GM18499 (cell line): Measurements from ENCODE around the gene SKAP1.

ENCODE experiments used
- ATAC-seq: cut with Tn5 transposase; IDR thresholded peaks from one replicate; pipeline ENCODE4 v1.9.1; 2021; ENCODE audit warnings: moderate number of reproducible peaks; ENCODE audit not compliant: insufficient read depth, unreplicated experiment

The SKAP1 gene

DNA sequence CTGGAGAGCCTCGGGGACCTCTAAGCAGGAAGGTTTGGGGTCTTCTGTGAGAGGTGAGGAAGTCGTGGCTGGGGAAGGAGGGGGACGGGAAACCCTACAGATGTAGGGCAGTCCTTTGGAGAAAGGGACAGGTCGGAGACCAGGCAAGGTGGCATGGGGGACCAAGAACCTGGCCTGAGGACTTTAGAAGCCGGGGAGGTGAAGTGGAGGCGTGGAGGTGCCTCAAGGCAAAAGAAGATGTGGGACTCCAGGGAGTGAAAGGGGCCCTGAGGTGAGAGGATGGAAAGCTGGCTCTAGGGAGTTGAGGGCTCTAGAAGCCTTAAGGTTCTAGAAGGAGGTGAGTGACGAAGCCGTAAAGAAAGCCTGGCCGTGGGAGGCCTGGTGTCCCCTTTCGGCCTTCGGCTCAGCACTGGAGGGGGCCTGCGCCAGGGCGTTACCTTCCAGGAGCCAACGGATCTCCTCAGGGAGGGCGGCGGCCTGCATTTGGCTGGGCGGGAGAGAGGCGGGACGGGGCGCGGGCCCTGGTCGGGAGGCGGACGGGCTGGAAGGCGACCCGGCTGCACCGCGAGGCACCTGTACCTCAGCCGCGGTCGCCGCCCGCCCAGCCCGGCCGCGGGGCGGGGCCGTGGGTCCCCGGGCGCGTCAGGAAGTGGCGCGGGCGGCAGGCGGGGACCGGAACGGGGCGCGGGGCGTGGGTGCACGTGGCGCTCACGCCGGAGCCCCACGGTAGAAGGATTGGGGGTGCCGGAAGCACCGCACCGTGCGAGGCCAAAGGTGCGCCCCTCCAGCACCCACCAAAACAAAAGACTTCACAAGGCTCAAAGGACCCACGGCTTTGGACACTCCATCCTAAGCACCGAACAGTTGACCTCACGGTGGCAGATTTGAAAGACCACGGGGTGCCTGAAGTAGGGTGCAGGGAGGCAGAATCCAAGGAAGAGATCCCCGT, at the start of gene SKAP1:
SKAP1 (minus strand) TSS at position 577 of the 949 bp plus-strand sequence.
- ATAC-seq = no peak

DNA sequence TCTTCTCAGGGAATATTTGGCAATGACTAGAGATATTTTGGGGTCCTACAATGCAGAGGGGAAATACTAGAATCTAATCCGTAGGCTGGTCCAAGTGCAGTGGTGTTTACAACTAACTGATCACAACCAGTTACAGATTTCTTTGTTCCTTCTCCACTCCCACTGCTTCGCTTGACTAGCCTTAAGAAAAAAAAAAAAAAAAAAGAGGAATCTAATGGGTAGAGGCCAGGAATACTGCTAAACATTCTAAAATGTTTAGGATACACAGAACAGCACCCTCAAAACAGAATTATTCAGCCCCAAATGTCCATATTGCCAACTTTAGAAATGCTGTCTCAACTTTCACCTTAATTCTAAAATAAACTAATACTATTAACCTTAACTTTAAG, 49.0 kb upstream of the SKAP1 start:
- no peak for ATAC-seq

DNA sequence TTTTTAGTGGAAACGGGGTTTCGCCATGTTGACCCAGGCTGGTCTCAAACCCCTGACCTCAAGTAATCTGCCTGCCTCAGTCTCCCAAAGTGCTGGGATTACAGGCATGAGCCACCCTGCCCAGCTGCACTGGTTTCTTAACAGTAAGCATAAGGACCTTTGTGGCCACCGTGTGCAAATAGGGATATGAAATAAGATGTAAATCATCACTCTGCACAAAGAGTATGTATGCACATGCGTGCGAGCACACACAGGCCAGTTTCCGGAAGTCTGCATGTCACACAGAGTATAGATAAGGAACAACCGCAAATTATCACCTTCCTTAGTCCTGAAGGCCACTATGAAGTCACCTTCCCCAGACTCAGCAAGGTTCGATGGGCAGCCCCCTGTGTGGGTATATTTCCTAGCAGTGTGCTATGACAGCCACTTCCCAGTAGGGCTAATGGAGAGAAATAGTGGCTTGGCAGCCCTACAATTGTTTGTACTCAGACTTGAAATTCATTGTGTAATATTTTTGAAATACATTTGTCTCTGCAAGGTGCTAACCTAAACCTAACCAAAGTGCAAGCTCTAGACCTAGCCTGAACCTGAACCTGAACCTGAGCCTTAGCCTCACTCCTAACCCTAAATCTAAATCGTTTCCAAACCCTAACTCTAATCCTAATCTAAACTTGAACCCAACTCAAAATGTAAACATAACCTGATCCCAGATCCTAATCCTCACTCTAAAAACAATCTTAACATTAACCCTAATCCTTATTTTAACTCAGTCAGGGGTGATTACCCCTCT, 48.4 kb upstream of the SKAP1 start:
- ATAC-seq = peak; percentile 74

DNA sequence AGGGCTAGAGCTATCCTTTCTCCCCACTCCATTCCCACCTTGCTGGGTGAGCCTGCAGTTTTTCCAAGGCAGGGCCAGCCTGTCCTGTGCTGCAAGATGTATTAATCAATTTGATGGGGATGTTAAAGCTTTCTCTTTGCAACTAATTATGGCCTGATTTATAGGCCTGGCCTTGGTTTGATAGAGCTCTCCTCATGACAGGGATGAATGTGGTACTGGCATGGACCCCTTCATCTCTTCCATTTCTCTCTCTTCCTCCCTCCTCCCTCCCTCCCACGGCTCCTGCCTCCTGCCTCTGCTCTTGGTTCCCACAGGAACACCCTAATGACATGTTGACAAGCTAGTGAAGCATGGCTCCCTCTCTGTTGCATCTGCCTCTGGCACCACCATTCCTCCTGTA, 47.2 kb upstream of the SKAP1 start:
- no peak for ATAC-seq

DNA sequence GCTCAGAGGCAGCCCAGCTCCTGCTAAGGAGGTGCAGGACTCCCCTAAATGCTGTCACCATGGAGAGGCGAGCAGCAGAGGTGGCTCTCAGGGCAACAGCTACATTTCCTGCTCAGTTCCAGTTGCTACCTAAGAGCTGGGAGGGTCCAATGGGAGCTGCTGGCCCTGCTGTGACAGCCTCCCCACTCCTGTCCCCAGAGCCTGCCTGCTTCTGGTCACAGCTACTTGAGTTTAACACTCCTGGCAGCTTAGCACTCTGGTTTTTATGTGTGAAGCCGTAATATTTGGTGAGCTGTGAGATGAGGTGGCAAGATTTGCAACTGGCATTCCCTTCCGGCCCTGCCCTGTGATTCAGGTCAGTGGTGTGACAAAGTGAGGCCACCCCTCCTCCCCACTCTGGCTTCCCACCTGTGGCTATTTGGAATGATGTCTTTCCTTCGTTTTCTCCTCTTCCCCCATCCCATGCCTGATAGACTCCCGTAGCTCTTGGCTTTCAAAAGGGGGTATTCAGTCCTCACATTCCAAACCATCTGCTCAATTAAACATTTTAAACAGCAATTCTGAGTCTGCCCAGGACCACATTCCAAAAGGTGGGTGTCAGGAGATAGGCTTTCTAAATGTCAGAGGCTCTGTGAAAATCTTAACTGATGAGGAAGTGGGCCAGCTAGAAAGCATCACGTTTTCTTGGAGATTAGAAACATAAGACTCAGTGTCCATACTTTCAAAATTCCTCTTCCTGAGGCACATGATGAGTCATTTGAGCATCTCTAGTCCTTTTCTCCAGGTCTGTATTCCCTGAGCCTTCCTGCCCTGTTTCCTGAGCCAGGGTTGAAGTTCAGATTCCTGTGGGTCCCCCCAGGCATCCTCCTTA, 42.6 kb upstream of the SKAP1 start:
- no peak for ATAC-seq

DNA sequence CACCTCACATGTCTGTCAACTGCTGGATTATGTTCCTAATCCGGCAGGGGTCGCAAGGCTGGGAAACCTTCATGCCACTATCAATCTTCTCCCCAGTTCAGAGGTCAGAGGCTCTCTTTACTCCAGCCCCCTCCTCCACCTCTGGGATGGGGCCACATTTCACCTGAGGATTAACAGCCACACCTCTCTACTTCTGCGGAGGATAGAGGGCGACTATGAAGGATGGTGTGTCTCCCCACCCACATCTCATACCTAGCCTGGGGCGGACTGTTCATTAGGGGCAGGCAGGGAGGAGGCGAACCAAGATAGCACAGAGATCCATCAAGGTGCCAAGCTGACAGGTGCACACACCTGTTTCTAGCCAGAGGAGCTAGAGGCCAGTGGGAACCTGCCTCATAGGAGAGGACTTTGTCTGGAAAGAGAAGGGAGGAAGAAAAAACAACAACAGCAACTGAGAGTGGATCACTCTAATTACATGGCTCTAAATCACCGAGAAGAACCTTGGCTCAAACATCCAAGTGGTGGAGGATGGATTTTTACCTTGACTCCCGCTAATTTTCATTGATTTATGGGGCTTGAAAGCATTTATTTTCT, 41.9 kb upstream of the SKAP1 start:
- no peak for ATAC-seq

DNA sequence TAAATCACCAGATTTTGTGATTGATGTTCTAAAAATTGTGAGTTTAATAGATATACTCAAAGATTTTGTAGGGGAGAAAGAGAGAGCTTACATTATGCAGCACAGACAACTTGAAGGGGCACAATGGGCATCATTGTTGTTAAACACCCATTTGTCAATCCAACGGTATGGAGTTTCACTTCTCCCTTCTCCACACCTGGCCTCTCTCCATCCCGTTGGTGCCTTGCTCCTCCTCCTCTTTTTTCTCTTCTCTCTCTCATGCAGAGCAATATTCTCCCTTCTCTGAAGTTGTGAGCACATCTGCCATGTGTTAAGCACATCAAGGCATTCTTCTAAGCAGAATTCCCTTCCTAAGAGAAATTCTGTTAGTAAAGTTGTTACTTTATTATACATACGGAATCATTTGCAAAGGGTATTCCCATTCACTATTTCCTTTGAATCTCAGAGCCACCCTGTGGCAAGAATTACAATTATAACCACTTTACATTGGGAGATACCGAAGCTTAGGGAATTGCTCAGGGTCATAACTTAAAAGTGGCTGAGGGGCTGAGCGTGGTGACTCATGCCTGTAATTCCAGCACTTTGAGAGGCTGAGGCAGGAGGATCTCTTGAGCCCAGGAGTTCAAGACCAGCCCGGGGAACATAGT, 40.5 kb upstream of the SKAP1 start:
- no peak for ATAC-seq

DNA sequence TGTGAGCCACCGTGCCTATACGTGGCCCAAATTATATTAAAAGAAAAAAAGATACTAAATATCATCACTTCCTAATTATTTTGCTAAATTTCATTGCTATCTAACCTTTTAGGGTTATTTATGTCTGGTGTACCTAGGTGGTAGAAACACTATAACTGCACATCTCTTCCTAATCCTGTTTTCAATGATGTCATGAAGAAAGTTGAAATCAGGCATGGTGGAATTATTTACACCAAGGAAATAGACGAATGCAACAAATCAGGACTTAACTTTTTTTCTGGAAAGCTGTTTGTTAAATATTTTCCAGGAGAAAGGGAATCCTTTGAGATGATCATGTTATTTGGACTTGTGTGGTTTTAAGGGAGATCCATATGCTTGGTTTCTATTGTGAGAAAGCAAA, 39.2 kb upstream of the SKAP1 start:
- ATAC-seq = no peak

DNA sequence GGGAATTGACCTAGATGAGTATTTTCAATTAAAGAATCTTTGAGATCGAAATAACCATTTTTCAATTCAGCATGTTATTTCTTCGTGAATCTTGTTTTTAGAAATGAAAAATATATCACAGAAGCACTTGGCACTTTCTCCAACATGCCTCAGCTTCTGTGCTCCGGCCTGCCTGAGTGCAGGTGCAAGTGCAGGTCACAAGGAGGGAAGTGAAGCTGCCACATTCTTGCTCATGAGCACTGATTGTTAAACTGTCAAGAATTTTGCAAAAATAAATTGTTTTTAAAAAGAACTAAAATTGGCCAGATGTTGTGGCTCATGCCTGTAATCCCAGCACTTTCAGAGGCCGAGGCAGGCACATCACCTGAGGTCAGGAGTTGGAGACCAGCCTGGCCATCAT, 38.3 kb upstream of the SKAP1 start:
- no peak for ATAC-seq

DNA sequence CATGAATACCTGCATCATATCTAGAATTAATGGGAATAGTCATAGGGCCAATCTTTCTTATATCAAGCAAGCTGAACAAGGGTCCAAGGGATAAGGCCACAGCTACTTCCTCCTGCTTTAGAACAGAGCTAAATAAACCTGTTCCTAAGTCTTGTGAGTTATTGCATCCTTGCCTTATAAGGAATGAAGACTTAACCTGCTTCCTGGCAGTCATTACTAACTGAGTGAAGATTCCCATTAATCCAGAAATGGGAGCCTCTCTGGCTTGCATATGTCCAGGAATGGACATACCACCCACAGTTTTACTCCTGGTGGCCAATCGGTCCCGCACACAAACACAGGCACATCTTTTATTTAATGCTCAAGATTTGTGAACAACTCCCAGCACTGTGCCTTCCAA, 35.9 kb upstream of the SKAP1 start:
- ATAC-seq = no peak

DNA sequence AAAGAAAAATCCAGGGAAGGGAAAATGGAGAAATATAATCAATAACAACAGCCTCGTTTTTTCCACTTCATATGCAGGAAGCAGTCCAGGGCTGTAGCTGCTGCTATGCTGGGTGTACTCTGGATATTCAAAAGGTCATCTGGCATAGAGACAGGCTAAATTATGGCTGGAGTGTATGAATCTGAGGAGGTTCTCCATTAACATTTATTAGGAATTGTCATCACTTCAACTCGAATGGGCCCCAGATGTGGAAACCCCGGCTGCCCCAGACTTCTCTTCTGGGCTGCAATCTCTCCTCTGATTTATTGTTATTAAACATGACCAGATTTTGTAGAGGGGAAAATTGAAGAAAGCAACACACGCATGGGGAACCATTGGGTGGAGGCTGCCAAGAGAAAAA, 33.5 kb upstream of the SKAP1 start:
- ATAC-seq = no peak

DNA sequence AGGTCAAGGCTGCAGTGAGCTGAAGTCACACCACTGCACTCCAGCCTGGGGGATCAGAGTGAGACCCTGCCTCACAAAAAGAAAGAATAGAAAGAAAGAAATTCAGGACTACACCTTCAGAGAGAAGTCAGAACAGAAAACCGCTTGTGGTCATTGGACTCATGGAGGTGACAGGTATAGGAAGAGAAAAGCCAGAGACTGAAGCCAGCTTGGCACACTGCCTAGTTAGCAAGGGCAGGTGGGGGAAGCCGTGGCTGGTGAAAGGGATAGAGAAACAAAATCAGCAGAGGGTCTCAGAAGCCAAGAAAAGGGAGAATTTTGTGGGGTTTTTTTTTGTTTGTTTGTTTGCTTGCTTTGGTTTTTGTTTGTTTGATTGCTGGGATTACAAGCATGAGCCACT, 32.9 kb upstream of the SKAP1 start:
- ATAC-seq = no peak

DNA sequence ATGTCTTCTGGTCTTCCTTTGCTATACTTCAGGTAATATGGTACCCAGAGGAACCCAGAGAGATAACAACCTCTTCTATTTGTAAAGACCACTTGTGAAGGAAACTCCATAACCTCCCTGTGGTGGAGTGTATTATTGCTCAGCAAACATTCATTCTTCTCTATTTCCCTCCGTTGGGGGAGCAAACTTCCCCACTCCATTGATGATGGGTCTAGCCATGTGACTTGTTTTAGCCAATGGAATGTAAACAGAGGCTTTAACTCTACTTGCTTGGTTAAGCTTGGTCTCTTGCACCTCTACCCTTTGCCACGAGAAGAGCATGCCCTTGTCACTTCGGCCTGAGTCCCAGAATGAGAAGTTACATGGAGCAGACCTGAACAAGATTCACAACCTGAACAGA, 30.0 kb upstream of the SKAP1 start:
- ATAC-seq = no peak

DNA sequence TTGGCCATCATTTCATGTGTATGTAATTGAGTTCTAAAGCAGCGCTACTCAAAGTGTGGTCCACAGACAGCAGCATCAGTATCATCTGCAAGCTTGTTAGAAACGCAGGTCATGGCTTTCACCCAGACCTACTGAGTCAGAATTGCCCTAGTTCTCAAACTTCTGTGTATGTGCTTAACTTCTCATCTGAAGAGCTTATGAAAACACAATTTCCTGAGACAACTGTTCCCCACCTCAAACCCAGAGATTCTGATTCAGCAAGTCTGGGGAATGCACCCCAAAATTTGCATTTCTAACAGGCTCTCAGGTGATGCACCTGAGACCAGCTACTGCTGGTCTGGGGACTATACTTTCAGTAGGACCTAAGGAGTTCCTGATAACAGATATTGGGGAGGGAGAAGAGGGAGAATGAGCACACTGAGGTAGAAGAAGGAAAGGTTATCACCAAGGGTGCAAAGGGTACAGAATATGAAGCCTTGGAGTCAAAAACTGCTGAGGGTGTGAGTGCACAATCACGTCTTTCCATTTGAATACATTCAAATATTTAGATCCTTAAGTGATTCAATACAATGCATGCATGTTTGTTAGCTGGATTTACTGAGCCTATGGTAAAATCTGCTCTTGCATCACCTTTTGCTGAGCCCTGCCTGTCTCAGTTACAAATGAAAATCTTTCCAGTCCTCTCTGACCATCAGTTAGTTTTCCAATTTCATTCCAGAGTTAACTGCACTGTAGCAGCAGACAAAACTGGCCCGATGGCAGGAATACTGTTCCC, 29.2 kb upstream of the SKAP1 start:
- no peak for ATAC-seq

DNA sequence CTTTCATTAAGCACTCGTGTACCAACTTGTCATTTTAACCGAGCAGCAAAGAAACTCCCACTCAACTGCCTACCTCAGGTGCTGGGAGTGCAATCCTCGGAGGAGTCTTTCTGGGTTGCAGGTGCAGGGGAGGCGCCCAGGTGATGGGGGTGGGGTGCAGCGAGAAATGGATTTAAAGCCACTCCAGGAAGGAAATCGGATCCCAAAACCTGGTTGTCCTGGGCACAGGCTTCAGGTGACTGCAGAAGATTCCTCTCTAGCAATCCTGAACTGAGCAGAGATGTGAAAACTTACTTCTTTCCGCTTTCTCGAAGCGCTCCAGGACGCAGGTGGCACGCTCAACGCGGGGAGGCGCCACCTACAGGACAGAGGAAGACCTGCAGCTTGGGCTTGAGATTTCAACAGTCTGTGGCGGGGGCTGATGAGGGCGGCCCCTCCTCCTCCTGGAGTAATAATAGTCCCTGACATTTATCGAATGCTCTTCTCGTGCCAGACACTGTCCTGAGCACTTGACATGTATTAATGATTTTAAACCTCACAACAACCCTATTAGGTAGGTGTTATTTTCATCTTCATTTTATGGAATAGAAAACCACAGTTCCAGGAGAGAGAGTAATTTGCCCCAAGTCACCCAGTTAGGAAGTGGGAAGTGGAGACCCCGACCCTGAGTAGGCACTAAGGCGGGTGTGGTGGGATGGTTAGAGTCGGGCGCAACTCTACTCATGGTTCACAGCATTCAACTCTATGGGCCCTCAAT, 27.2 kb upstream of the SKAP1 start:
- ATAC-seq = no peak

DNA sequence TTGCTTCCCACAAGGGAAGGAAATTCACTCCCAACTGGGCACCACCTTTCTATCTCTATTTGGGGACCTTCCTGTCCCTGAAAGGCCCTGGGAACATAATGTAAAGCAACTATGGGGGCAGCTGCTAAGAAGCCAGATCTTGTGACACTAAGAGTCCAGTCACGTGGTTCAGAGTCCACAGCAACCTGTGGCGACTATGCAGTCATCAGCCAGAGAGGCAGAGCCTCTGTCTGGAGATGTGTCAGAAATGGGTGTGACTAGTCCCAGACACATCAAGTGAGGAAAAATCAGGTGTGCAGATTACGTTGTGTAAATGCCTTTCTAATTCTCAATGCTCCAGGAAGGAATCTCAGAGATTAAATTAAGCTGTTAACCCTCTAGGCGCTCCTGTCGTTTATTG, 26.6 kb upstream of the SKAP1 start:
- ATAC-seq = no peak

DNA sequence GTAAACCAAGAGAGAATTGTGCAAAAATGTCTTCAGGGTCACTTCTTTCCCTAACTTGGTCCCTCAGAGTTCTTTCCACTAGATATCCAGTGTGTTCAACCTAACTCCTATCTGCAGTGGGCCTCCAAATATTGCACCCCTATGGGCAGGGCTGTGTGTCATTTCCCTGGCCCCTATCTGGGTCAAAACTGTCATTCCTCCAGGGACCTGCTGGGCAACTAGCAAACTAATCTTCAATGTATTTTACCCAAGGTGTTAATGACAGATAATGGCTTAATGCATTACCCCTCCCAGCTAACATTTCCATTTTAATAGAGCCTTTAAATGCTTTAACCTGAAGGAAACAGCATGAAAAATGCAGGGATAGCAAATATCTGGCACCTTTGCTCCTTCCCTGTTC, 25.8 kb upstream of the SKAP1 start:
- no peak for ATAC-seq

DNA sequence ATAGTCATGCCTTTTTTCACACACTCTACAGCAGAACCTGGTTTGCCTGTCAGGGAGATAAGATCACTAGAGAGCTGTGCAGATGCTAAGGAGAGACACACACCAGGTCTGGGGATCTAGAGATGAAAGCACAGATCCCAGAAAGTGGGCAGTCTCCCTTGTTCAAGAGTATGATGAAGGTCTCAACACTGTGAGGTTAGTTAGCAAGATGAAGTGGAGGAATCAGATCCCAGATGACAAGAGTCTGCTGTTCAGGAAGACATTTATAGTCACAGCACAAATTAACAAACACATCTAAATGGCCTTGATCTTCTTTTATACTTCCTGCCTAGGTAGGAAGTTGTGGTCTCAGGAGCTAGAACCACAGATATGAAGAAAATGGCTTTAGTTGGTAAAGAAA, 23.4 kb upstream of the SKAP1 start:
- ATAC-seq = no peak
